Bone marrow (tissue), 2 donors: ENCODE results near the gene DLG1.
A peak's percentile ranks its signal among the peaks of the same experiment; 100 is the strongest.

Experiments
- DNase-seq, 2 donors: peaks; one replicate each; lab custom pipeline; 2025; lab: John Stamatoyannopoulos, UW

The DLG1 gene

DNA sequence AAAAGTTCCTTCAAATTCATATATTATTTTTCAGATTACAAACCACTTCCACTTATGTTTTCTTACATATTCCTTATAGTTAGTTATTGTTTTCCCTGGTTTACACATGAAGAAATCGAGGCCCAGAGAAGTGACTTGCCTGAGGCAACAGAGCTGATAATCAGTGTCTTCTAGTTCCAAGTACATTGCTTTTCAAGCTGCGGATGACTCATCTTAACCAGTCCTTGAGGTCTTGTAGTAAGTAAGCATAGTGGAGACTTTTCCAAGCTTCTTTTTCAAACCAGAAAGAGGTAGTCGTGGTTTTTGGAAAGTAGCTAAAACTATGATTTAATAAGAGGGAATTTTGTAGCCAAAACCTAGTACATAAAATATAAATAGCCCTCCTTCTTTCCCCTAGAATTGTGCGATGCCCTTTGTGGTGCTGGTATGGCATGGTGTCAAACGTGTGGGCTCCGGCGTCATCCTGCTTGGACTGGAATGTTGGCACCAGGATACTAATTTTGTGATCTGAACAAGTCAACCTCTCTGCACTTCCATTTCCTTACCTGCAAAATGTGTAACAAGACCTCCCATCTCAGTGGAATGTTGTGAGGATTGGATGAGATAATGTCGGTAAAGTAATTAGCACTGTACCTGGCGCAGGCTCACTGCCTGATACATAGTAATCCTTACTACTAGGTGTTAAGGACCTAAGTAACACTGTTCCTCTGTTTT, 19.0 kb upstream of the DLG1 start:
- DNase-seq: no peak

DNA sequence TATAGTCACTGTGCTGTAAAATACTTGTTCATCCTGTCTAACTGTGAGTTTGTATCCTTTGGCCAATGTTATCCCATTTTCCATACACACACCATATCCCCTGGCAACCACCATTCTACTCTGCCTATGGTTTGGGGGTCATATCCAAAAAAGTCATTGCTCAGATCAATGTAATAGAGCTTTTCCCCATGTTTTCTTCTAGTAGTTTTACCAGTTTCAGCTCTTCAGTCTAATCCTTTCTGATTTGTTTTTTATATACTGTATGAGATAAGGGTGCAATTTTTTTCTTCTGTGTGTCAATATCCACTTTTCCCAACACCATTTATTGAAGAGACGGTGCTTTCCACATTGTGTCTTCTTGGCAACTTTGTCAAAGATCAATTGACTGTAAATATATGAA, 14.0 kb upstream of the DLG1 start:
- no peak for DNase-seq

DNA sequence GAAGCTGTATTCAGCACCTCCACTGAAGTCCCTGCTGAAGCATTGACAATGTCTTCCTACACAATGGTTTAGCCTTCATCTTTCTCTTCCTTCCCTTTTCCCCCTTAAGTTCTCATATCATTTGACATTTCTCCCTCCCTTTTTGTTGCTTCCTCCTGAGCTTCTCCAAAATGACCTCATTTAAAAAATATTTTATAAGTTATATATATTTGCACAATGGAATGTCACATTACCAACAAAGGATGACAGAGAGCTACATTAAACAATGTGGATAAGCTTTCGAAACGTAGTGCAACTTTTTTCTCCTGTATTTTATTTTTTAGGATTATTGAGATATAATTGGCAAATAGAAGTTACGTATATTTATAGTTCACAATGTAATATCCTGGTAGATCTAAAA, 13.2 kb upstream of the DLG1 start:
- no peak for DNase-seq

DNA sequence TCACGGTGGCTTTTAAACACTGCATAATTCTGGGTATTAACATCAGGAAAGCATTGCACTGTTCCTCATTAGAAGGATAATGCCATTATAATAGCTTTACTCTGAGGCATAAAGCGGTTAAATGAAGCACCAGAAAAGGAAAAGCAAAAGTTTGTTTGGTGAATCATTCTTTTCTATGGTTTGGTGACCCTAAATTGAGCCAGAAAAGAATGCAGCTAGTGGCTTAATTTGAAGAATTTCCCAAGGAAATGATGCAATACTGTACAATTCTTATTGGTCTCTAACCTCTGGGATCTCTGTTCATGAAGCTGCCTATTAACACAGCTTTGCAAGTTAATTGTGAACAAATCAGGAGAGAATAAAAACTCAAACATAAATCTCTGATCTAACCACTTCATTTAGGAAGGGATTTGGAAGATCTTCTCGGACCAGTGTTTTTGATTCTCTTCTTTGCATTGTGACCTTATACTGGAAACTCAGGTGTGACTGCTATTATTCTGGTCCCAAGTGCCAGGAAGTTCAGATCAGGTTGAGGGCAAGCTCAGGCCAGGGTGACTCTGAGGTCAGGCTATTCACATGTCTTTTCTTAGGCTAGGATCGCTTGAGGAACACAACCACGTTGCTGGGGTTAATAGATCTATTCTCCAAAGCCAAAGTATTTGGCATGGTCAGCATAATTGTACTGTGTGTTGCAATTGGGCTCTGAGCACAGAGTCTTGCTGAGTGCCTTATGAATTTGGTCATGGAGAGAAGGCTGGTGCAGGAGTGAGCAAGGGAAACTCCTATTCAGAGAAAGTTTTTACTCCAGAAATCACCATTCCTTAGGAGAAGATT, 11.3 kb upstream of the DLG1 start:
- DNase-seq: no peak

DNA sequence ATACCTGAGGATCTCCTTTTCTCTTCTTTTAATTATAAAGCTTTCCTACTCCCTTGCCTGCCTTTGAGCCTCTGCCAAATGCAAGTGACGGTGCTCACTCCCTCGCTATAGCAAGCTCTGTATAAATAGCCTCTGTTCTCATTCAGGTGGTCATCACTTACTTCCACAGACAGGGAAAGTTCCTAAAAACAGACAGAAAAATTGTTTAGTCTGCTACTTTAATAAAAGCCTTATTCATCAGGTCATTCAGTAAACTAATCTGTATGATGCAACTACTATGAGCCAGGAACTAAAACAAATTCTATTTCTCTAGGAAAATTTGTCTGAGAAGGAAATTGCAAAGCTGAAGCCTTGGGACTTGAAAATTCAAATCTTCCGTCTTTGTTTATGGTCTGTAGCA, 10.2 kb upstream of the DLG1 start:
- DNase-seq: no peak

DNA sequence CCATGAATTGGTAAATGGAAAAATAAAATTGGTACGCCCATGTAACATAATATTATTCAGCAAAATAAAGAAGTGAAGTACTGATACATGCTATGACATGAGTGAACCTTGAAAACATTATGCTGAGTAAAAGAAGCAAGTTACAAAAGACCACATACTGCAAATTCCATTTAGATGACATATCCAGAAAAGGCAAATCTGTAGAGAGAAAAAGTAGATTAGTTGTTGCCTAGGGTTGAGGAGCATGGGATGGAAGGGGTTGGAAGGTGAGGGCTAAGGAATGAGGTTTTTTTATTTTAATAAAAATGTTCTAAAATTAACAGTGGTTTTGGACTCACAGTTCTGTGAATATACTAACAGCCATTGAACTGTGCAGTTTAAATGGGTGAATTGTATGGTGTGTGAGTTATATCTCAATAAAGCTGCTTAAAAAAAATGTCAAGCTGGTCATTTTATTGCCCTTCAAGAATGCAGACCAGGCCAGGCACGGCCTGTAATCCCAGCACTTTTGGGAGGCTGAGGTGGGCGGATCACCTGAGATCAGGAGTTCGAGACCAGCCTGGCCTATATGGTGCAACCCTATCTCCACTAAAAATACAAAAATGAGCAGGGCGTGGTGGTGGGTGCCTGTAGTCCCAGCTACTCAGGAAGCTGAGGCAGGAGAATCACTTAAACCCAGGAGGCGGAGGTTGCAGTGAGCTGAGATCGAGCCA, 8.1 kb upstream of the DLG1 start:
- no peak for DNase-seq

DNA sequence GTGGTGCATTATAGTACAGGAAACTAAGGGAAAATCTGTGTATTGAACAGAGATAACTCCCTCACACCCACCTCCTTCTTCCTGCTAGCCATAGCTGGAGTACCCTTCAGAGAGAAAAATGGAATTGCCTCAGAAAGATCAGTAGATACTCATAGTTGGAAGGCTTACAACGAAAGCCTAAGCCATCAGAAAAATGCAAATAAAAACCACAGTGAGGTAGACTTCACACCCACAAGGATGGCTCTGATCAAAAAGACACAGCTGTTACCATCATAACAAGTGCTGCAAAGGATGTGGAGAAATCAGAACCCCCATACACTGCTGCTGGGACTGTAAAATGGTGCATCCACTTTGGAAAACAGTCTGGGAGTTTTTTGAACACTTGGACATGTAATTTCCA, 7.4 kb upstream of the DLG1 start:
- DNase-seq: no peak

DNA sequence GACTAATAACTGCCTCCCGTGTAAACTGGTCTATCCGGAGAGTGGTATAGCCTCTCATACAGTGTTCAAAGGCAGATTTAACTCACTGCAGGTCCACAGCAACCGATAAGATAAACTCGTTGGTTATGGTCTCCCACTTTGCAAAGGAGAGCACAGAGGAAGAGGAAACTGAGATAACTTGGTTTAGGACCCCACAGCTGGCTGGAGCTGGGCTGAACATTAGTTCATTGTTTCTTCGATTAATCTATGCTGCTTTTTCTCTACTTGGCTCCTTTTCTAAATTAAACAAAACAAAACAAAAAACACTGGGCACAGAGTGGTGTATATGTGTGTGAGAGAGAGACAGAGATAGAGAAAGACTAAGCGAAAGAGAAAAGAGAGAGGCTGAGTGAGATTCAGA, 5.0 kb upstream of the DLG1 start:
- no peak for DNase-seq

DNA sequence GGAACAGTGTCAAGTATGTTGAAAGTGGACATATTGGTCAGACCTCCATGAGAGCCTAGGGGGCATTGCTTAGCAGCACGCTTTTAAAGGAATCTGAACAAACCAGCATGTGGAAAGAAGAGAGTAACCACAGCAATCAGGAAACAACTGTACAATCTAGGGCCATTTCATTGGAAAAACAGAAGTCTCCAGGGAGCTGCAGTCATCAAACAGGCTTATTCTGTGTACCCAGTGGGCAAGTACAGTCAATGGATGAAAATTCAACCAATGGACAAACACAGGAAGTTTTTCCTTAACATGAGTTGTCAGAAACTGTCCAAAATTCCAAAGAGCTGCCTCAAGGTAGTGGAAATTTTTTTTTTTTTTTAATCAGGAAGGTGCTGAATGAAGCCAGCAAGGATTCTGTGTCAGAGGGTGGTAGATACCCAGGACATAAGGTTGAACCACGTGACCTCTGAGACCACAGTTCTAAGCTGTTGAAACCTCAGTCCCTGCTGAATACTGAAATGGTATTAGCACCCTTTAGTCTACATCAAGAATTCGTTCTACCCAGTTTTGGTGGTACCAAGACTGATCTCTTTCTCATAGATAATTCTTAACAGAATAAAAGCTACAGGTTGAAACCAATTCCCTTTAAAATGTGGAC, 4.4 kb upstream of the DLG1 start:
- DNase-seq: no peak

DNA sequence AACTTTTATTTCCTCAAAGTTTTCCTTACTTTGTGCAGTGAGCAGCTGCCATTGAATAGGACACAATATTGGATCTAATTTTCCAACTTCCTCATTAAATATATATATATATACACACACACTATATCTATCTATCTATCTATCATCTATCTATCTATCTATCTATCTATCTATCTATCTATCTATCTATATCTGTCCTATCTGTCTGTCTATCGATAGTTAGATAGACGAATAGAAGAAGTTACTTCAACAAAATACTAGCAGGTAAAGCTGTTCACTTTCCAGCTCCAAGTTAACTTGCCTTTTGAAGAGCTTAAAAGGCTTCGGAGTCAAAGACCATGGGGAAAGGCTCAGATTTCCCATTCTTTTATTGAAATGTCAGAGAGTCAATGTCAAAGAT, 3.6 kb upstream of the DLG1 start:
- no peak for DNase-seq

DNA sequence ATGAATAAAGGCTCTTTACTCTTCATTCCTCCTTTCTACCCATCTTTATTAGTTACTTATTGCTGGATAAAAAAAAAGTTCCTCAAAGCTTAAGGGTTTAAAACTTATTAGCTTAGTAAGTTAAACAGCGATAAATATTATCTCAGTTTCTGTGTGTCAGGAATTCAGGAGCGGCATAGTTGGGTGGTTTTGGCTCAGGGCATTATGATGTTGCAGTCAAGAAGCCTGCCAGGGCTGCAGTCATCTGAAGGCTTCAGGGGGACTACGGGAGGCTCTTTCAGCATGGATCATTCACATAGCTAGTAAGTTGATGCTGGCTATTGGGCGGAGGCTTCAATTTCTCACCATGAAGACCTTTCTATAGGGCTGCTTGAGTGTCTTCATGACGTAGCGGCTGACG, 1.9 kb upstream of the DLG1 start:
- DNase-seq: no peak

DNA sequence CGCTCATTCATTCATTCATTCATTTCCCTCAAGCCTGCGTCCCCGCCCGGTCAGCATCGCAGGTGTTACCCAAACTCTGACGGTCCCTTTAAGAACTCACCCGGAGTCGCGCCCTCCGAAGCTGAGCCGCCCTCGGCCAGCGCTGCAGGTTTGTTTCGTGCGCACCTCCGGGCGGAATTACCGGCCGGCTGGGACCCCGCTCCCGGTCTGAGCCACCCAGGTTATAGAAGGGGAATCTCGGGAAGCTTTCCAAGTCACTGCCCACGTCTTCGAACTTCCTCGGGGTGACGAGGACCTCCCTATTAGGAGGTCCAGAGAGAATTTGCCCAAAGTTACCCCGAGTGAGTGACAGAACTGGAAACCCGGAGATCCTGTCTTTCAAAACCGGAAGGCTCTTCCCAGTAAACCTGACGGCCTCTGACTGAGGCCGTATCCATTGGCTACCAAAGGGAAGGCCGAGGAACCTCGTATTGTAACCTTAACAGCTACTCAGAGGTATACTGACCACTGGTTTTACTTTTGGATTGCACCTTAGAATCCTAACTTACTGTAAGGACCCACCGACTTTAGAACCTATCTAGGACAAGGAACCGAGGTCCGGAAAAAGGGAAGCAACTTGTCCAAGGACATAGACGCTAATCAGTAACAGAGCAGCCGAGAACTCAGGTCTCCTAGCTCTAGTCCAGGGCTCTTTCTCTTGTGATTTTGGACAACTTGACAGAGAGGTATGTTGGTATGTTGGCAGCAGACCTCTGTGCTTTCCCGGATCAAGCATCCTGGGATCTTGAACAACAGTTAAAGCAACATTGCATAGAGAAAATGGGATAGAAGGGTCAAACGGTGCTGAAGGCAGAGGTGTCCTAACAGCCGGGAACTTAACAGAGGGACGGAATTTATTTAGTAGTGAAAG, 788 bp upstream of the DLG1 start:
- DNase-seq: no peak

DNA sequence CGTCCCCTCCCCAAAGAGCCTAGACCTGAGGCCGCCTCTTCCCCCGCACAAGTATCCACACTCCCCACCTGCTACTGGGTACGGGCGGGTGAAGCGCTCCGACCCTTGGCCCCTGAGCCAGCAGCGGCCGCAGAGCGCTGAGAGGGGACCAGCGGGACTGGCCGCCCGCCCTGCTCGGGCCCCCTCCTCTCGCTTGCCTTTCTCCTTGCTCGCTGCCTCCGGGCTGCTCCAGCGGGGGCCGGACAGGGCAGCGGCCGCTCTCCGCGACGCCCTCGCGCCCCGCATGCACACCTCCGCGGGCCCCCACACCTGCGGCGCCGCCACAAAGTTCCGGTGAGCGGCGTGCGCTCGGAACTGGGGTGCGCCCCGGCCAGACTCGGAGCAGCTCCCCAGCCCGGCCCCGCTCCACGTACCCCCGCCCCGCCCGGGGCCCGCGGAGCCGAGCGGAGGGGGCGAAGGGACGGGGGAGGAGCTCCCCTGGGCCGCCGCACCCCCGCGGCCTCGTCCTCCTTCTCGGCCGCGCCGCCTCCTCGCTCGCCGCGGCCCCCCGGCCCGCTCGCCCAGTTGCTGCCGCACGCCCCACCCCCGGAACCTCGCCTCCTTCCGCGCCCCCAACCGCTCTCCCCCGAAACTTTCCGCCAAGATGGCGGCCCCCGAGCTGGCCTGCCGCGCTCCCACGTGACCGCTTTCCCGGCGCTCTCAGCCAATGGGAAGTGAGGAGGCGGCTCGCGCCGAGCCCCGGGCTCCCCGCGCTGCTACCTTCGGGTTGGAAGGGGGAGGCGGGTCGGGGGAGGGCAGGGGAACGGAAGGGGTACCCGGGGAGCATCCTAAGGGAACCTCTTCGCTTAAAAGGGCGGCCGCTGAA, 704 bp downstream of the DLG1 start:
- DNase-seq: peak; percentile 84 to 88

DNA sequence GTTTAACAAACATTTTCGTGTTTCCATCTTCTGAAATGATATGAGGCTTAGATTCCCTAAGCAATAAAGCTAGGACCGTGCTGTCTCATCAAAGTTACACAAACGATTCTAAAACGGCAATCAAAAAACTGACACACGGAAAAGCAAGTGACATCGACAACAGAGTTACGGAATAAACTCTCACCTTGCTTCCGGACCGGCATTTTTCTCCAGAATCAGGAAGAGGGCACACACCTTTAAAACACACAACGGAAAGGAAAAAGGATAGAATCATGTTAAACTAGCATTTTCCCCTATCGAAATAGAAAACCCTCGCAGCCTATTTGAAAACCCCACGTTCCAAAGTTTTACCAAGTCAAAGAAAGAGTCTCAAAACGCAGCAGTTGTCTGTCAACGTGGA, 1.4 kb downstream of the DLG1 start:
- DNase-seq: no peak

DNA sequence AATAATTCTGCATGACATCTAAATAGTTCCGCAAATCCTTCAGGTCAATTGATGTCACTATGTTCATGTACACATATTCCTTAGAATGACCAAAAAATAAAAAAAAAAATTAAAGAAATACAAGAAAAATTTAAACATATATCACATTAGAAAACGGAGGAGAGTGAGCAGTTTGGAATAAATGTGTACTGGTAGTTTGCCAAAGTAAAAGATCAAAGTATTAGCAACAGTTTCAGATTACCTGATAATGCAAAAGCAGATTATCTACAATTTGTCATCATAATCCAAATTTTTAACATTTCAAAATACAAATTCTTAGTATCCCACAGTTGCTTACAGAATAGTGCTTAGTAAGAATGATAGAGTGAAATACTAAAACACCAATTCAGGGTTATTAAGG, 1.9 kb downstream of the DLG1 start:
- DNase-seq: no peak

DNA sequence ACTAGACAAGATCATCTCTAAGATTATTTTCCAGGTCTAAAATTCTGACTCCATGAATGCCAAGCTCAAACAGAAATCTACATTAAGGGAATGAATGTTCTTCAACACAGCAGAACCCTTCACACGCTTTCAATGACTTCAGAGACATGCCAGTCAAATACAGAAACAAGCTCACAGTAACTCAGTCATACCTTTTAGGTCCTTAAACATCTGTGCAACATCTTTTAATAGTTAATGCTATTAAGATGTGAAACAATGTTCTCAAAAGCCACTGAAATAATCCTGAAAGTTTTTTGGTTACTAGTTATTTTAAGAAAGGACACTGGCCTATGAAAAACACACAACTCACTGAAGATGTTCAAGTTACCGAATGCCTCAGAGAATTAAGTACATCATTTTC, 2.5 kb downstream of the DLG1 start:
- DNase-seq: no peak

DNA sequence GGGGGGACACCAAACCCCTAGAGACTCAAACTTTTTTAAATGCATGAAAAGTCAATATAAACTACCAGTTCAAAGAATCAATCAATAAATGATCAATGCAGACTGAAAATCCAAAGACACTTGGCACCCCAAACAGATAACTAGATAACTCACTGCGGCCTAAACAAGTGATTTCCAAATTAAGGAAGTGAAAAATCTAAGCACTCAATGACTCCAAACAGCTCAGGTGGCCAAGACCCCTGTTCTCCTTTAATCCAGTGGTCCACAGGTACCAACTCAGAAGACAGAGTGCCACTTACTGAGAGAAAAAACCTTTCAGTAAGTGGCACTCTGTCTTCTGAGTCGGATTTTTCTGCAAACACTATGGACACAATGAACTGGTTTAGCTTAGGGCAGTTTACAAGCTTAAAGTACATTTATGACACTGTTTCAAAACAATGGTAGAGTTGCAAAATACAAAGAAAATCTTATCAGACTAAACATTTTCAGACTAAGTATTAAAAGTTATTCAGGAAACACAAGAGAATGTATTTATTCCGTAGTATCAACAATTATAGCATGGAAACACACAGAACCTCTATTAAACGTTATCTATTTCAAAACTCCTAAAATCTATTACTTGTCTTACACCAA, 4.7 kb downstream of the DLG1 start:
- no peak for DNase-seq

DNA sequence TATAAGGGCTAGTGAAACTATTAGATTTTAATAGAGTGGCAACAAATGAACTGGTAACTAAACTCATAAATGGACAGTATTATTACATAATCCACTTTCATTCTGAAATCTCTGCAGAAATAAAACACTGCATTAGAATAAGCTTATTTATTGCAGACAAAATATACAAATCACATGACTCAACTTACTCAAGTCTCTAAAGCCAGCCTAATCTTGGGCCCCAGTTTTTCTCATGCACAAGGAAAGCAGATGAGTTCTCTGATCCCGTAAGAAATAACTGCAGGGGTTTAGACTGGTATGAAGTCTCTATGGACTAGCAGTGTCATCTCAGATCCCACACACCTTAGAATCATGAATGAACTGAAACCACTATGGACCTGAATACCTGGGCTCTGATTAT, 5.8 kb downstream of the DLG1 start:
- DNase-seq: no peak

DNA sequence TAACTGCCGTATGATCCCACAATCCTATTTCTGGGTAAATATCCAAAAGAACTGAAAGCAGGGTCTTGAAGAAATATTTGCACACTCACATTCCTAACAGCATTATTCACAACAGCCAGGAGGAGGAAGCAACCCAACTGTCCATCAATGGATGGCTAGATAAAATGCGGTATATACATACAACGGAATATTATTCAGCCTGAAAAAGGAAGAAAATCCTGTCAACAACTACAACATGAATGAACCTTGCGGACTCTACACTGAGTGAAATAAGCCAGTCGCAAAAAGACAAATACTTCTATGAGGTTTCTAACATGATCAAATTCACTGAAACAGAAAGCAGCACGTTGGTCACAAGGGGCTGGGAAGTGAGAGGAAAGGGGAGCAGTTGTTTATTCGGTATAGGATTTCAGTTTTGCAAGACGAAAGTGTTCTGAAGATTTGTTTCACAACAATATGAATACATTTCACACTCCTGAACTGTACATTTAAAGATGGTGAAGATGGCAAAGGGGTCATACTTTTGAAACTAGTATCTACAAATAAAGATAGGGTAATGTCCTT, 6.2 kb downstream of the DLG1 start:
- DNase-seq: no peak

DNA sequence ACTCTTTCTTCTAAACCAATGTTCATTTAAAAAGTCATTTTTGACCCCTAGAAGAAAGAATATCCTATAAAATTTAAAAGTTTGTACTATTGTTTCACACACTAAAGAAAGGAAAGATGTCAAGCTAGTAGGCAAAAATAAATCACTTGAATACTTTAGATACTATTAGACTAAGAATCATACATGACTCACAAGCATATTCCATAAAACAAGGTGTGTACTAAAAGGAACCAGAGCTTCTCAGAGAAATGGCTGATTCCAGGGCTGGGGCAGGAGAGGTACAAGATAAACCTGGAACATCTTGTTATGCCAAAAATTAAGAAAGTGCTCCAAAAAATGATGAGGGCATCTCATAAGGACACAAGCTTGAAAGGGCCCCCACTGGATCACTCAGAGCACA, 8.7 kb downstream of the DLG1 start:
- no peak for DNase-seq
